Neural cell (in vitro differentiated cells): ENCODE measurements around the gene S100PBP. TPM values are rescaled to one million over a fixed set of nuclear protein-coding genes. Genes with fewer than 3 reads are reported as not detected.

Source experiments
- H2AFZ ChIP-seq: fragments of 200-600, 300-800 bp; sonication (generic), shearing (Covaris generic); 2 replicates; pipeline ENCODE4 v1.6.0; 2014; ENCODE audit warnings: low read depth, mild to moderate bottlenecking, antibody characterized with exemption, low read length, moderate library complexity
- H3F3A ChIP-seq: fragments of 200-600 bp; shearing (Covaris generic); 2 replicates; pipeline ENCODE4 v1.6.1; 2016; ENCODE audit warnings: mild to moderate bottlenecking, moderate library complexity, mixed read lengths, antibody characterized with exemption, low read length; ENCODE audit not compliant: insufficient read depth, poor library complexity, severe bottlenecking
- H3K27ac ChIP-seq: fragments of 200-600, 300-800 bp; sonication (generic), shearing (Covaris generic); 2 replicates; pipeline ENCODE4 v1.5.1; 2014; ENCODE audit warnings: mild to moderate bottlenecking, low read length, moderate library complexity
- H3K27me3 ChIP-seq: fragments of 300-800, 200-600 bp; sonication (generic), shearing (Covaris generic); 2 replicates; pipeline ENCODE4 v1.6.0; 2014; ENCODE audit warnings: mild to moderate bottlenecking, low read depth, low read length, moderate library complexity; ENCODE audit not compliant: insufficient read depth
- H3K36me3 ChIP-seq: fragments of 300-800, 200-600 bp; sonication (generic), shearing (Covaris generic); 2 replicates; pipeline ENCODE4 v1.5.1; 2014; ENCODE audit warnings: mild to moderate bottlenecking, antibody characterized with exemption, low read length, moderate library complexity; ENCODE audit not compliant: insufficient read depth
- H3K4me2 ChIP-seq: fragments of 300-800, 200-600 bp; sonication (generic), shearing (Covaris generic); 2 replicates; pipeline ENCODE4 v1.6.0; 2014; ENCODE audit warnings: mild to moderate bottlenecking, low read length
- H3K4me3 ChIP-seq: fragments of 300-800, 200-600 bp; sonication (generic), shearing (Covaris generic); 2 replicates; pipeline ENCODE4 v1.5.1; 2014; ENCODE audit warnings: mild to moderate bottlenecking, low read length, moderate library complexity
- H3K79me2 ChIP-seq: fragments of 200-600 bp; shearing (Covaris generic); replicated peaks from 2 replicates; pipeline ENCODE4 v1.6.0; 2014; ENCODE audit warnings: mild to moderate bottlenecking, low read length, moderate library complexity; ENCODE audit not compliant: insufficient read depth
- H3K9ac ChIP-seq: fragments of 300-800, 200-600 bp; sonication (generic), shearing (Covaris generic); 2 replicates; pipeline ENCODE4 v1.6.1; 2016; ENCODE audit warnings: mild to moderate bottlenecking, low read length, mixed read lengths
- H3K9me2 ChIP-seq: fragments of 200-600 bp; shearing (Covaris generic); 2 replicates; pipeline ENCODE4 v1.6.1; 2016; ENCODE audit warnings: mild to moderate bottlenecking, low read length, mixed read lengths; ENCODE audit not compliant: insufficient read depth
- H3K9me3 ChIP-seq: fragments of 200-600, 300-800 bp; sonication (generic), shearing (Covaris generic); 2 replicates; pipeline ENCODE4 v1.6.1; 2016; ENCODE audit warnings: mild to moderate bottlenecking, mixed run types, low read length, moderate library complexity, mixed read lengths
- H4K20me1 ChIP-seq: fragments of 200-600 bp; shearing (Covaris generic); 2 replicates; pipeline ENCODE4 v1.6.1; 2016; ENCODE audit warnings: mild to moderate bottlenecking, mixed run types; ENCODE audit not compliant: insufficient read depth
- CTCF ChIP-seq: fragments of 450-650 bp; IDR thresholded peaks from 2 replicates; pipeline ENCODE4 v1.5.1; 2014; ENCODE audit warnings: antibody characterized with exemption, mild to moderate bottlenecking, moderate library complexity; ENCODE audit not compliant: poor library complexity, severe bottlenecking
- EP300 ChIP-seq: fragments of 450-650 bp; conservative IDR thresholded peaks from 2 replicates; pipeline ENCODE4 v1.6.1; 2014; ENCODE audit warnings: antibody characterized with exemption, mild to moderate bottlenecking, moderate library complexity; ENCODE audit not compliant: poor library complexity, severe bottlenecking
- EZH2 ChIP-seq: fragments of 200-600, 300-800 bp; shearing (Covaris generic), sonication (generic); IDR thresholded peaks from 2 replicates; pipeline ENCODE4 v1.6.1; 2014; ENCODE audit warnings: antibody characterized with exemption, low read length, borderline replicate concordance, mild to moderate bottlenecking; ENCODE audit not compliant: insufficient read depth, poor library complexity, severe bottlenecking
- MXI1 ChIP-seq: fragments of 450-650 bp; conservative IDR thresholded peaks from 2 replicates; pipeline ENCODE4 v1.6.1; 2014; ENCODE audit warnings: antibody characterized with exemption, mild to moderate bottlenecking; ENCODE audit not compliant: poor library complexity, severe bottlenecking
- POLR2AphosphoS5 ChIP-seq: IDR thresholded peaks from 2 replicates; pipeline ENCODE4 v1.6.1; 2012
- RAD21 ChIP-seq: fragments of 450-650 bp; conservative IDR thresholded peaks from 2 replicates; pipeline ENCODE4 v1.6.1; 2014; ENCODE audit warnings: antibody characterized with exemption, mild to moderate bottlenecking, moderate library complexity
- REST ChIP-seq: IDR thresholded peaks from 2 replicates; pipeline ENCODE4 v1.6.1; 2012; ENCODE audit warnings: borderline replicate concordance
- SMC3 ChIP-seq: fragments of 450-650 bp; conservative IDR thresholded peaks from 2 replicates; pipeline ENCODE4 v1.6.1; 2014; ENCODE audit warnings: antibody characterized with exemption, mild to moderate bottlenecking, moderate library complexity; ENCODE audit not compliant: poor library complexity
- TAF1 ChIP-seq: IDR thresholded peaks from 2 replicates; pipeline ENCODE4 v1.6.1; 2012; ENCODE audit warnings: low read depth
- polyA plus RNA-seq: library from polyadenylated mRNA; depleted of rRNA; stranded (reverse); fragments of >200 nt; gene quantifications from 2 replicates; pipeline ENCODE4 v1.2.3, GENCODE V29; 2014

S100PBP gene
- polyA plus RNA-seq, 1 donor from 2014 or later: 77.0 TPM

DNA sequence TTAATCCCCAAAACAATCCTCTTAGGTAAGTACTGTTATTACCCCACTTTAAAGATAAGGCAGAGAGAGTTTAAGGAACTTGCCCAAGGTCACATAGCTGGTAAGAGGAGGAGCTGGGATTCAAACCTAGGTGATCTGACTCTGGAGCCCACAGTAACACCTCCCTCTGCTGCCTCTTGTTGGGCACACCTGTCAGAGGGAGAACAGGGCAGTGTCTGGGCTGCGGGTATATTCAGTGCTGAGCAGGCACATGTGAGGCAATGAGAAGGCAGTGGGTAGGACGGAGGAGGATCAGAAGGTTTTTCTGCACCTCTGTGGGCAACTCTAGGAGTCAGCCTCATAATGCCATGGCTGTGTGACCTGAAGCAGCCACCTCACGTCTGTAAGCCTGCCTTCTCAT lies 70.7 kb downstream of the S100PBP start:
- Histone ChIP-seq H3K4me2 (no peak overlapping the region), H3K4me3 (no peak overlapping the region), H3K36me3 (no peaks in the 10 kb centered on the region), H2AFZ (no peak overlapping the region), H3K27ac (no peak overlapping the region), H3K79me2 (no peaks in the 10 kb centered on the region), H3K27me3 (peaks cover 38% of the 10 kb centered on the region), H3K9me3 (no peaks in the 10 kb centered on the region), H3K9ac (no peak overlapping the region), H3F3A (no peaks in the 10 kb centered on the region), H4K20me1 (no peaks in the 10 kb centered on the region), H3K9me2 (no peaks in the 10 kb centered on the region)
- TF ChIP-seq EP300 (no peak), MXI1 (no peak), REST (no peak), TAF1 (no peak), CTCF (no peak), SMC3 (no peak)

GRCh38 chr1:32888677-32889420 lies 71.4 kb downstream of the S100PBP start:
- Histone ChIP-seq H3K9me2 (no peaks in the 10 kb centered on the region), H4K20me1 (no peaks in the 10 kb centered on the region), H3K9me3 (no peaks in the 10 kb centered on the region), H3K79me2 (no peaks in the 10 kb centered on the region), H3K36me3 (no peaks in the 10 kb centered on the region), H3K27ac (no peak overlapping the region), H3K4me2 (no peak overlapping the region), H3K9ac (no peak overlapping the region), H3F3A (no peaks in the 10 kb centered on the region), H3K4me3 (no peak overlapping the region), H3K27me3 (peaks cover 40% of the 10 kb centered on the region), H2AFZ (no peak overlapping the region)
- TF ChIP-seq RAD21 (no peak), POLR2AphosphoS5 (no peak), MXI1 (no peak), EP300 (no peak), REST (no peak), SMC3 (no peak), CTCF (no peak), EZH2 (no peak), TAF1 (no peak)
